GM12878 (cell line): Measurements from ENCODE around the gene UGGT2. TPM values are rescaled to one million over a fixed set of nuclear protein-coding genes. Genes with fewer than 3 reads are reported as not detected.

Experiments
- ATAC-seq: fragments of 200-7000 bp; cut with Tn5 transposase; 3 replicates; pipeline ENCODE4 v1.9.1; 2020; ENCODE audit warnings: mild to moderate bottlenecking, moderate library complexity
- BruUV-seq: library from RNA; stranded (reverse); fragments of 400-500 nt; replicated peaks from 2 replicates; lab custom pipeline; 2021; lab: Mats Ljungman, UMichigan
- CTCF ChIA-PET: fragments of 300-600 bp; sonication (Branson Sonifier 250); formaldehyde crosslinking; extraction: SDS; loops from one replicate; lab custom pipeline; 2021; ENCODE audit warnings: inconsistent platforms; lab: Yijun Ruan, JAX
- POLR2A ChIA-PET: fragments of 350-600 bp; formaldehyde crosslinking; extraction: SDS; loops from one replicate; lab custom pipeline; 2021; ENCODE audit warnings: inconsistent platforms; lab: Charles Lee
- RAD21 ChIA-PET: fragments of 300-600 bp; sonication (Branson Sonifier 250); formaldehyde crosslinking; loops from one replicate; lab custom pipeline; 2023; ENCODE audit warnings: antibody characterized with exemption; ENCODE audit not compliant: unreplicated experiment; lab: Charles Lee
- SMC1A ChIA-PET: fragments of 300-600 bp; sonication (Branson Sonifier 250); formaldehyde crosslinking; loops from one replicate; lab custom pipeline; 2023; ENCODE audit not compliant: unreplicated experiment, uncharacterized antibody; lab: Charles Lee
- DNase-seq: peaks from one replicate; pipeline ENCODE4 v3.0.0-alpha.2; 2011; ENCODE audit warnings: low read depth, low spot score
- FAIRE-seq: peaks from 3 replicates; lab custom pipeline; 2011; peaks lifted over from hg19 to GRCh38; lab: Jason Lieb, UNC
- H2AFZ ChIP-seq: 2 replicates; pipeline ENCODE4 v1.6.0; 2011; ENCODE audit warnings: low read depth, low read length, control low read depth; ENCODE audit not compliant: control insufficient read depth
- H3K27ac ChIP-seq: 2 replicates; pipeline ENCODE4 v1.5.1; 2011; ENCODE audit warnings: control low read depth; ENCODE audit not compliant: control insufficient read depth, insufficient read depth
- H3K27me3 ChIP-seq, 2 experiments: replicated peaks in 1 of 2; 2 replicates each; pipeline versions ENCODE4 v1.6.0 to v1.6.1; 2011; ENCODE audit warnings: low read length in 1 of 2; ENCODE audit not compliant: control insufficient read depth in 2 of 2, insufficient read depth in 2 of 2
- H3K36me3 ChIP-seq, 2 experiments: 2 replicates each; pipeline ENCODE4 v1.5.1; 2011; ENCODE audit warnings: low read length in 1 of 2; ENCODE audit not compliant: control insufficient read depth in 2 of 2, insufficient read depth in 2 of 2
- H3K4me1 ChIP-seq: 2 replicates; pipeline ENCODE4 v1.6.1; 2011; ENCODE audit warnings: mild to moderate bottlenecking, low read length, moderate library complexity, mixed read lengths; ENCODE audit not compliant: control insufficient read depth, insufficient read depth
- H3K4me2 ChIP-seq: 2 replicates; pipeline ENCODE4 v1.6.0; 2011; ENCODE audit warnings: control low read depth; ENCODE audit not compliant: control insufficient read depth, insufficient read depth
- H3K4me3 ChIP-seq: fragments of 200-600 bp; sonication (generic); 2 replicates; pipeline ENCODE4 v1.5.1; 2016
- H3K79me2 ChIP-seq: 2 replicates; pipeline ENCODE4 v1.6.0; 2011; ENCODE audit warnings: low read length; ENCODE audit not compliant: control insufficient read depth, insufficient read depth
- H3K9ac ChIP-seq: 2 replicates; pipeline ENCODE4 v1.8.0; 2011; ENCODE audit warnings: low read length, control low read depth, mixed read lengths; ENCODE audit not compliant: control insufficient read depth, insufficient read depth
- H3K9me3 ChIP-seq: replicated peaks from 3 replicates; pipeline ENCODE4 v1.5.1; 2011; ENCODE audit warnings: mild to moderate bottlenecking, low read length; ENCODE audit not compliant: control insufficient read depth, insufficient read depth
- H4K20me1 ChIP-seq: 2 replicates; pipeline ENCODE4 v1.6.0; 2011; ENCODE audit not compliant: control insufficient read depth, insufficient read depth
- CBX3 ChIP-seq: fragments of 200-600 bp; sonication (generic); IDR thresholded peaks from 2 replicates; pipeline ENCODE4 v1.6.1; 2016; ENCODE audit warnings: low read depth, borderline replicate concordance
- CEBPZ ChIP-seq: fragments of 150-350 bp; IDR thresholded peaks from 2 replicates; pipeline ENCODE4 v1.6.1; 2016; ENCODE audit warnings: low read depth, low read length
- EED ChIP-seq: sonication (generic); IDR thresholded peaks from 2 replicates; pipeline ENCODE4 v1.6.1; 2016; ENCODE audit warnings: antibody characterized with exemption, low read depth
- MTA3 ChIP-seq: IDR thresholded peaks from 2 replicates; pipeline ENCODE4 v1.6.1; 2012; ENCODE audit warnings: low read length, inconsistent platforms, borderline replicate concordance
- NR2F1 ChIP-seq: fragments of 450-650 bp; conservative IDR thresholded peaks from 2 replicates; pipeline ENCODE4 v1.6.1; 2017; ENCODE audit warnings: mild to moderate bottlenecking
- PML ChIP-seq: IDR thresholded peaks from 2 replicates; pipeline ENCODE4 v1.6.1; 2012; ENCODE audit warnings: low read length, inconsistent platforms
- POU2F2 ChIP-seq: IDR thresholded peaks from 3 replicates; pipeline ENCODE4 v1.6.1; 2011; ENCODE audit warnings: low read depth, mild to moderate bottlenecking, low read length, borderline replicate concordance
- RELA ChIP-seq: fragments of 450-650 bp; IDR thresholded peaks from 2 replicates; pipeline ENCODE4 v1.8.0; 2014; ENCODE audit warnings: borderline replicate concordance; ENCODE audit not compliant: partially characterized antibody
- RUNX3 ChIP-seq: IDR thresholded peaks from 2 replicates; pipeline ENCODE4 v1.6.1; 2012; ENCODE audit warnings: low read length, inconsistent platforms
- SREBF2 ChIP-seq: IDR thresholded peaks from 2 replicates; pipeline ENCODE4 v1.6.1; 2012; ENCODE audit warnings: mild to moderate bottlenecking, low read length
- TCF3 ChIP-seq: IDR thresholded peaks from 2 replicates; pipeline ENCODE4 v1.6.1; 2012; ENCODE audit warnings: low read depth, mild to moderate bottlenecking, low read length, borderline replicate concordance; ENCODE audit not compliant: insufficient read depth
- ZSCAN29 ChIP-seq: fragments of 450-650 bp; IDR thresholded peaks from 2 replicates; pipeline ENCODE4 v1.6.1; 2017; ENCODE audit warnings: mild to moderate bottlenecking, moderate library complexity
- WGBS: methylation state at CpG from one replicate; pipeline ENCODE4 v1.1.6; 2016; ENCODE audit warnings: low lambda C conversion rate; ENCODE audit not compliant: insufficient replicate concordance, insufficient coverage; ENCODE audit errors: missing lambda C conversion rate; 5-methylcytosine and 5-hydroxymethylcytosine counted together
- in situ Hi-C: fragments of 300-500 bp; cut with MboI; formaldehyde crosslinking; loops from 9 replicates; pipeline ENCODE4 v1.14.3; 2018; ENCODE audit warnings: mixed read lengths
- intact Hi-C: fragments of 100-400 bp; cut with micrococcal nuclease; formaldehyde crosslinking; loops from one replicate; pipeline ENCODE4 v1.14.2; 2022; ENCODE audit not compliant: unreplicated experiment
- polyA plus RNA-seq, 11 experiments: library from polyadenylated mRNA; depleted of rRNA in 4 of 11; unstranded in 6 of 11; stranded (reverse) in 5 of 11; fragments of >200 nt; fragmentation: Nextera tagmentation in 4 of 11; fragmentation: Illumina TruSeq in 1 of 11; extraction: Ambion mirVana in 4 of 11; extraction: Trizol in 1 of 11; gene quantifications; 1 replicate in 1 of 11; 2 replicates in 10 of 11; pipeline versions ENCODE4 v1.2.1 to v1.2.3, GENCODE V29; 2011 to 2016; ENCODE audit warnings: inconsistent platforms in 2 of 11, missing spikeins in 2 of 11, low read depth in 1 of 11
- total RNA-seq, 4 experiments: library from RNA; depleted of rRNA in 3 of 4; stranded (reverse); fragments of >200 nt in 3 of 4; fragmentation: Illumina TruSeq in 1 of 4; extraction: Trizol in 1 of 4; gene quantifications; 2 replicates each; pipeline versions ENCODE4 v1.2.1 to v1.2.3, GENCODE V29; 2013 to 2021
- TF ChIP-seq, protein P1 (sequence below): fragments of 450-650 bp; formaldehyde crosslinking; IDR thresholded peaks from 2 replicates; pipeline ENCODE4 v1.5.0; 2022; ENCODE audit warnings: mild to moderate bottlenecking, missing genetic modification characterization
- TF ChIP-seq, protein P2 (sequence below): fragments of 450-650 bp; IDR thresholded peaks from 2 replicates; pipeline ENCODE4 v1.6.1; 2017; ENCODE audit warnings: mild to moderate bottlenecking

UGGT2 gene
- total and polyA plus RNA-seq, 10 of the 15 experiments (the other 5 are each of a cell fraction or from before 2014, with no cell fraction given), result 4.9 to 29.0 (median 17.3) TPM

GRCh38 chr13:96033220-96034015 is 19.8 kb downstream of the UGGT2 start:
- Histone ChIP-seq H3K9ac (no peak overlapping the region), H3K9me3 (peaks cover 5% of the 10 kb centered on the region; the same call in 2 of the 3 replicates), H4K20me1 (no peaks in the 10 kb centered on the region), H3K27me3 (no peaks in the 10 kb centered on the region), H3K36me3 (peaks cover 0 to 4% of the 10 kb centered on the region in 2 experiments; a peak in 2 of 4 replicates), H2AFZ (no peak overlapping the region), H3K4me2 (no peak overlapping the region), H3K79me2 (peaks cover 6% of the 10 kb centered on the region), H3K4me1 (no peaks in the 10 kb centered on the region), H3K4me3 (no peak overlapping the region), H3K27ac (no peak overlapping the region)
- ChIA-PET POLR2A (interaction anchor here (1.1 kb wide), 1 partner anchor 19 kb away, joined by 4 read pairs; the partner anchor contains the start of gene UGGT2), RAD21 (no interaction called here), SMC1A (interaction anchor here (1.2 kb wide), 2 partner anchors 11 to 14 kb away, joined by 5 to 6 read pairs; no protein-coding TSS in a partner anchor), CTCF (interaction anchor here (0.6 to 2.8 kb wide), 3 partner anchors 11 to 1360 kb away, joined by 3 to 12 read pairs (median 3); no protein-coding TSS in a partner anchor)
- intact Hi-C loops, result no loop called here
- ATAC-seq (no peak), DNase-seq (no peak), FAIRE-seq (no peak)
- in situ Hi-C loops, result no loop called here
- WGBS, result 95% methylated on average over 12 of the region's 12 CpGs
- BruUV-seq, result no TSS peak
- TF ChIP-seq CEBPZ (no peak), PML (no peak), EED (no peak), CBX3 (no peak), TCF3 (no peak), ZSCAN29 (no peak), MTA3 (no peak), RELA (no peak), RUNX3 (no peak), NR2F1 (no peak), SREBF2 (no peak), POU2F2 (no peak)
- TF ChIP-seq, protein P1, sequence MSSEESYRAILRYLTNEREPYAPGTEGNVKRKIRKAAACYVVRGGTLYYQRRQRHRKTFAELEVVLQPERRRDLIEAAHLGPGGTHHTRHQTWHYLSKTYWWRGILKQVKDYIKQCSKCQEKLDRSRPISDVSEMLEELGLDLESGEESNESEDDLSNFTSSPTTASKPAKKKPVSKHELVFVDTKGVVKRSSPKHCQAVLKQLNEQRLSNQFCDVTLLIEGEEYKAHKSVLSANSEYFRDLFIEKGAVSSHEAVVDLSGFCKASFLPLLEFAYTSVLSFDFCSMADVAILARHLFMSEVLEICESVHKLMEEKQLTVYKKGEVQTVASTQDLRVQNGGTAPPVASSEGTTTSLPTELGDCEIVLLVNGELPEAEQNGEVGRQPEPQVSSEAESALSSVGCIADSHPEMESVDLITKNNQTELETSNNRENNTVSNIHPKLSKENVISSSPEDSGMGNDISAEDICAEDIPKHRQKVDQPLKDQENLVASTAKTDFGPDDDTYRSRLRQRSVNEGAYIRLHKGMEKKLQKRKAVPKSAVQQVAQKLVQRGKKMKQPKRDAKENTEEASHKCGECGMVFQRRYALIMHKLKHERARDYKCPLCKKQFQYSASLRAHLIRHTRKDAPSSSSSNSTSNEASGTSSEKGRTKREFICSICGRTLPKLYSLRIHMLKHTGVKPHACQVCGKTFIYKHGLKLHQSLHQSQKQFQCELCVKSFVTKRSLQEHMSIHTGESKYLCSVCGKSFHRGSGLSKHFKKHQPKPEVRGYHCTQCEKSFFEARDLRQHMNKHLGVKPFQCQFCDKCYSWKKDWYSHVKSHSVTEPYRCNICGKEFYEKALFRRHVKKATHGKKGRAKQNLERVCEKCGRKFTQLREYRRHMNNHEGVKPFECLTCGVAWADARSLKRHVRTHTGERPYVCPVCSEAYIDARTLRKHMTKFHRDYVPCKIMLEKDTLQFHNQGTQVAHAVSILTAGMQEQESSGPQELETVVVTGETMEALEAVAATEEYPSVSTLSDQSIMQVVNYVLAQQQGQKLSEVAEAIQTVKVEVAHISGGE (CRISPR knock-in tag), result no peak
- TF ChIP-seq, protein P2, sequence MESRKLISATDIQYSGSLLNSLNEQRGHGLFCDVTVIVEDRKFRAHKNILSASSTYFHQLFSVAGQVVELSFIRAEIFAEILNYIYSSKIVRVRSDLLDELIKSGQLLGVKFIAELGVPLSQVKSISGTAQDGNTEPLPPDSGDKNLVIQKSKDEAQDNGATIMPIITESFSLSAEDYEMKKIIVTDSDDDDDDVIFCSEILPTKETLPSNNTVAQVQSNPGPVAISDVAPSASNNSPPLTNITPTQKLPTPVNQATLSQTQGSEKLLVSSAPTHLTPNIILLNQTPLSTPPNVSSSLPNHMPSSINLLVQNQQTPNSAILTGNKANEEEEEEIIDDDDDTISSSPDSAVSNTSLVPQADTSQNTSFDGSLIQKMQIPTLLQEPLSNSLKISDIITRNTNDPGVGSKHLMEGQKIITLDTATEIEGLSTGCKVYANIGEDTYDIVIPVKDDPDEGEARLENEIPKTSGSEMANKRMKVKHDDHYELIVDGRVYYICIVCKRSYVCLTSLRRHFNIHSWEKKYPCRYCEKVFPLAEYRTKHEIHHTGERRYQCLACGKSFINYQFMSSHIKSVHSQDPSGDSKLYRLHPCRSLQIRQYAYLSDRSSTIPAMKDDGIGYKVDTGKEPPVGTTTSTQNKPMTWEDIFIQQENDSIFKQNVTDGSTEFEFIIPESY, result no peak
